H1 (cell line): ENCODE measurements around the gene FAM50A. TPM values are rescaled to one million over a fixed set of nuclear protein-coding genes. Genes with fewer than 3 reads are reported as not detected.

Experiments
- CTCF ChIA-PET: fragments of 300-600 bp; sonication (Branson Sonifier 250); formaldehyde crosslinking; loops from one replicate; lab custom pipeline; 2021; ENCODE audit not compliant: partially characterized antibody; lab: Charles Lee
- POLR2A ChIA-PET: fragments of 300-600 bp; sonication (Branson Sonifier 250); formaldehyde crosslinking; loops from one replicate; lab custom pipeline; 2021; ENCODE audit warnings: inconsistent platforms; ENCODE audit not compliant: partially characterized antibody; lab: Charles Lee
- DNase-seq, 2 experiments: peaks; one replicate each; pipeline versions ENCODE4 v3.0.0 to v3.0.0-alpha.2; 2010 to 2022; ENCODE audit warnings: low spot score in 2 of 2, low read depth in 1 of 2, mixed read lengths in 1 of 2
- FAIRE-seq: peaks from 2 replicates; lab custom pipeline; 2011; peaks lifted over from hg19 to GRCh38; lab: Jason Lieb, UNC
- H2AFZ ChIP-seq: 2 replicates; pipeline ENCODE4 v1.8.1; 2012; ENCODE audit warnings: low read length, inconsistent platforms
- H2AK5ac ChIP-seq: 2 replicates; pipeline ENCODE4 v1.6.1; 2013; ENCODE audit warnings: low read depth, low read length
- H2BK120ac ChIP-seq: replicated peaks from 2 replicates; pipeline ENCODE3; 2013; ENCODE audit warnings: low read depth, low read length, inconsistent platforms
- H2BK12ac ChIP-seq: 2 replicates; pipeline ENCODE4 v1.6.1; 2013; ENCODE audit warnings: low read depth, low read length
- H2BK15ac ChIP-seq: 2 replicates; pipeline ENCODE4 v1.6.1; 2013; ENCODE audit warnings: low read length
- H2BK20ac ChIP-seq: 2 replicates; pipeline ENCODE4 v1.6.1; 2013; ENCODE audit warnings: low read length
- H2BK5ac ChIP-seq: 2 replicates; pipeline ENCODE4 v1.6.1; 2013; ENCODE audit warnings: low read depth, low read length
- H3K14ac ChIP-seq: 2 replicates; pipeline ENCODE4 v1.6.1; 2013; ENCODE audit warnings: inconsistent platforms; ENCODE audit not compliant: insufficient read length
- H3K18ac ChIP-seq: 2 replicates; pipeline ENCODE4 v1.6.1; 2013; ENCODE audit warnings: low read length; ENCODE audit errors: extremely low read depth
- H3K23ac ChIP-seq: 2 replicates; pipeline ENCODE4 v1.6.1; 2013; ENCODE audit warnings: inconsistent platforms; ENCODE audit not compliant: insufficient read length
- H3K23me2 ChIP-seq: 2 replicates; pipeline ENCODE4 v1.6.1; 2013; ENCODE audit warnings: low read depth, low read length
- H3K27ac ChIP-seq: 2 replicates; pipeline ENCODE4 v1.6.1; 2011; ENCODE audit warnings: low read depth, low read length, inconsistent platforms
- H3K27me3 ChIP-seq, 4 experiments: replicated peaks in 1 of 4; 1 replicate in 1 of 4; 2 replicates in 3 of 4; pipeline versions ENCODE4 v1.6.1 to v1.8.1; 2011 to 2013; ENCODE audit warnings: low read length in 3 of 4, mild to moderate bottlenecking in 3 of 4, inconsistent platforms in 2 of 4, mixed read lengths in 2 of 4, moderate library complexity in 1 of 4; ENCODE audit not compliant: control insufficient read depth in 3 of 4, insufficient read depth in 3 of 4; ENCODE audit errors: extremely low read depth in 1 of 4
- H3K36me3 ChIP-seq, 4 experiments: 2 replicates each; pipeline versions ENCODE4 v1.6.1 to v1.8.1; 2011 to 2013; ENCODE audit warnings: mild to moderate bottlenecking in 4 of 4, low read length in 3 of 4, moderate library complexity in 2 of 4, control low read depth in 1 of 4, inconsistent platforms in 1 of 4; ENCODE audit not compliant: insufficient read depth in 4 of 4, control insufficient read depth in 2 of 4
- H3K4ac ChIP-seq: replicated peaks from 2 replicates; pipeline ENCODE3; 2013; ENCODE audit warnings: low read length, low read depth, mixed read lengths, inconsistent platforms; ENCODE audit not compliant: insufficient read length
- H3K4me1 ChIP-seq, 4 experiments: replicated peaks in 1 of 4; 1 replicate in 1 of 4; 2 replicates in 3 of 4; pipeline versions ENCODE4 v1.6.1 to v1.8.1; 2011 to 2013; ENCODE audit warnings: low read length in 3 of 4, inconsistent platforms in 2 of 4, mixed read lengths in 1 of 4; ENCODE audit not compliant: insufficient read depth in 4 of 4, control insufficient read depth in 3 of 4
- H3K4me2 ChIP-seq, 2 experiments: 2 replicates each; pipeline versions ENCODE4 v1.6.1 to v1.8.1; 2011 to 2013; ENCODE audit warnings: low read depth in 2 of 2, low read length in 2 of 2, control low read depth in 1 of 2, inconsistent platforms in 1 of 2, mild to moderate bottlenecking in 1 of 2; ENCODE audit not compliant: insufficient read depth in 1 of 2
- H3K4me3 ChIP-seq, 4 experiments: fragments of 200-600, 300-600 bp in 1 of 4; sonication (generic), shearing (Covaris generic), sonication (Bioruptor Twin) in 1 of 4; 2 replicates each; pipeline versions ENCODE4 v1.5.1 to v1.8.1; 2011 to 2016; ENCODE audit warnings: low read length in 4 of 4, low read depth in 3 of 4, control low read depth in 2 of 4, inconsistent platforms in 2 of 4, mild to moderate bottlenecking in 2 of 4, mixed read lengths in 1 of 4, moderate library complexity in 1 of 4; ENCODE audit not compliant: insufficient read depth in 2 of 4; ENCODE audit errors: extremely low read depth in 1 of 4
- H3K56ac ChIP-seq: replicated peaks from 2 replicates; pipeline ENCODE3; 2013; ENCODE audit warnings: low read depth, mild to moderate bottlenecking, mixed read lengths, low read length, inconsistent platforms; ENCODE audit not compliant: insufficient read length
- H3K79me1 ChIP-seq: 2 replicates; pipeline ENCODE4 v1.6.1; 2013; ENCODE audit warnings: low read depth, low read length, control low read depth
- H3K79me2 ChIP-seq, 2 experiments: 2 replicates each; pipeline versions ENCODE4 v1.6.1 to v1.8.1; 2012 to 2013; ENCODE audit warnings: low read length in 2 of 2, mild to moderate bottlenecking in 2 of 2, inconsistent platforms in 1 of 2; ENCODE audit not compliant: insufficient read depth in 2 of 2, control insufficient read depth in 1 of 2
- H3K9ac ChIP-seq, 4 experiments: replicated peaks in 1 of 4; 1 replicate in 1 of 4; 2 replicates in 3 of 4; pipeline versions ENCODE4 v1.6.1 to v1.8.1; 2011 to 2013; ENCODE audit warnings: low read depth in 3 of 4, low read length in 3 of 4, control low read depth in 2 of 4, mild to moderate bottlenecking in 2 of 4, moderate library complexity in 2 of 4, inconsistent platforms in 1 of 4; ENCODE audit errors: extremely low read depth in 1 of 4
- H3K9me3 ChIP-seq, 2 experiments: 2 replicates each; pipeline versions ENCODE4 v1.6.1 to v1.8.1; 2012 to 2013; ENCODE audit warnings: mild to moderate bottlenecking in 2 of 2, moderate library complexity in 2 of 2, control low read depth in 1 of 2, inconsistent platforms in 1 of 2, low read depth in 1 of 2, low read length in 1 of 2, mixed read lengths in 1 of 2; ENCODE audit not compliant: insufficient read depth in 2 of 2
- H4K20me1 ChIP-seq, 2 experiments: replicated peaks in 1 of 2; 2 replicates each; pipeline versions ENCODE3 to v1.8.1; 2011 to 2013; ENCODE audit warnings: inconsistent platforms in 2 of 2, low read length in 2 of 2, mild to moderate bottlenecking in 1 of 2; ENCODE audit not compliant: insufficient read depth in 2 of 2, control insufficient read depth in 1 of 2
- H4K5ac ChIP-seq: 2 replicates; pipeline ENCODE4 v1.6.1; 2013; ENCODE audit warnings: low read length, low read depth, mixed read lengths, inconsistent platforms; ENCODE audit not compliant: insufficient read length
- H4K8ac ChIP-seq: 2 replicates; pipeline ENCODE4 v1.8.0; 2013; ENCODE audit warnings: mild to moderate bottlenecking, moderate library complexity, low read length, inconsistent platforms; ENCODE audit not compliant: insufficient read depth; ENCODE audit errors: extremely low read depth
- H4K91ac ChIP-seq: replicated peaks from 2 replicates; pipeline ENCODE3; 2013; ENCODE audit warnings: low read length, mixed read lengths, inconsistent platforms; ENCODE audit not compliant: insufficient read length
- BACH1 ChIP-seq: IDR thresholded peaks from 2 replicates; pipeline ENCODE4 v1.6.1; 2012; ENCODE audit warnings: low read length, improper control_type of control experiment
- EZH2 ChIP-seq: fragments of 200-600 bp; sonication (generic); IDR thresholded peaks from 2 replicates; pipeline ENCODE4 v1.7.1; 2012; ENCODE audit warnings: low read depth, mild to moderate bottlenecking, moderate library complexity, low read length, inconsistent platforms; ENCODE audit not compliant: severe bottlenecking
- KDM5A ChIP-seq: fragments of 200-600 bp; IDR thresholded peaks from 2 replicates; pipeline ENCODE4 v1.7.1; 2012; ENCODE audit warnings: mild to moderate bottlenecking, low read length, inconsistent platforms, mixed read lengths
- POLR2A ChIP-seq, 2 experiments: IDR thresholded peaks; 1 replicate in 1 of 2; 2 replicates in 1 of 2; pipeline ENCODE4 v1.6.1; 2011; ENCODE audit warnings: low read depth in 2 of 2, low read length in 2 of 2, mild to moderate bottlenecking in 2 of 2; ENCODE audit errors: control extremely low read depth in 1 of 2
- RFX5 ChIP-seq: IDR thresholded peaks from 2 replicates; pipeline ENCODE4 v1.6.1; 2011; ENCODE audit warnings: low read depth, low read length, improper control_type of control experiment, borderline replicate concordance
- YY1 ChIP-seq: IDR thresholded peaks from 2 replicates; pipeline ENCODE4 v1.6.1; 2011; ENCODE audit warnings: low read depth, mild to moderate bottlenecking, low read length
- WGBS, 2 experiments: shearing (Covaris generic) in 1 of 2; methylation state at CpG; one replicate each; pipeline versions ENCODE4 v1.1.6 to v1.1.7; 2013 to 2015; ENCODE audit warnings: low lambda C conversion rate in 2 of 2, mixed read lengths in 2 of 2, inconsistent platforms in 1 of 2, low coverage in 1 of 2, missing lambda C conversion rate in 1 of 2; ENCODE audit not compliant: insufficient replicate concordance in 2 of 2, insufficient coverage in 1 of 2, insufficient read length in 1 of 2; ENCODE audit errors: extremely low coverage in 1 of 2, missing lambda C conversion rate in 1 of 2; 5-methylcytosine and 5-hydroxymethylcytosine counted together
- polyA plus RNA-seq, 7 experiments: library from polyadenylated mRNA; depleted of rRNA in 3 of 7; stranded (reverse) in 5 of 7; unstranded in 2 of 7; fragments of >200 nt in 5 of 7; fragments of 200-250 nt in 2 of 7; gene quantifications; 1 replicate in 5 of 7; 2 replicates in 1 of 7; 4 replicates in 1 of 7; pipeline versions ENCODE4 v1.2.1 to v1.2.3, GENCODE V29; 2011 to 2013; ENCODE audit warnings: missing spikeins in 2 of 7, mixed read lengths in 2 of 7
- total RNA-seq: library from RNA; stranded (reverse); fragmentation: NEBNext Ultra II Directional; extraction: Animal tissue kit (Norgen Biotek cat#: 25700); gene quantifications from 2 replicates; pipeline ENCODE4 v1.2.1, GENCODE V29; 2021

FAM50A gene
- total and polyA plus RNA-seq, 2 of the 8 experiments (the other 6 are each of a cell fraction or from before 2014, with no cell fraction given): 30.7 to 48.7 TPM

- H3K27me3 ChIP-seq: no peaks in the 10 kb centered on the region
- H3K9me3 ChIP-seq: no peaks in the 10 kb centered on the region
- H3K18ac ChIP-seq: no peak overlapping the region
- H3K23ac ChIP-seq: no peak overlapping the region
- H2BK20ac ChIP-seq: no peak overlapping the region
- no peak overlapping the region for H2BK120ac ChIP-seq
- no peaks in the 10 kb centered on the region for H3K23me2 ChIP-seq
- no peak for DNase-seq
- no peak overlapping the region for H2AFZ ChIP-seq
- H2AK5ac ChIP-seq: no peak overlapping the region
- no peak overlapping the region for H3K4ac ChIP-seq
- no peak overlapping the region for H3K4me2 ChIP-seq
- no peaks in the 10 kb centered on the region for H3K79me1 ChIP-seq
- no peak overlapping the region for H2BK15ac ChIP-seq
- H4K8ac ChIP-seq: no peak overlapping the region
- POLR2A ChIA-PET: interaction anchor here (0.8 to 8.7 kb wide), 2 partner anchors 17 to 444 kb away, joined by 3 to 76 read pairs; partner anchors contain the start of gene RPL10
- H2BK12ac ChIP-seq: no peak overlapping the region
- H4K20me1 ChIP-seq: no peaks in the 10 kb centered on the region
- no peak overlapping the region for H4K5ac ChIP-seq
- H3K36me3 ChIP-seq: peaks cover 0 to 8% (median 0%) of the 10 kb centered on the region in 4 experiments; a peak in 1 of 8 replicates
- no peak overlapping the region for H3K27ac ChIP-seq
- WGBS, 2 experiments: 100% methylated on average over 7 of the region's 7 CpGs; no CpG with 5 or more reads in 1 of the 2 experiments
- peaks cover 0 to 2% (median 0%) of the 10 kb centered on the region in 4 experiments; a peak in 1 of 7 replicates for H3K4me1 ChIP-seq
- H3K4me3 ChIP-seq: no peak overlapping the region
- H3K14ac ChIP-seq: no peak overlapping the region
- CTCF ChIA-PET: no interaction called here
- no peaks in the 10 kb centered on the region for H3K79me2 ChIP-seq
- FAIRE-seq: no peak
- no peak overlapping the region for H3K9ac ChIP-seq
- H4K91ac ChIP-seq: no peak overlapping the region
- H3K56ac ChIP-seq: no peak overlapping the region
- no peak overlapping the region for H2BK5ac ChIP-seq
- TF ChIP-seq POLR2A (IDR thresholded peaks at IDR 0.05; ENCODE audit: control extremely low read depth in 1 of 2, low read depth in 2 of 2, low read length in 2 of 2) (no peak), EZH2 (no peak), BACH1 (no peak), YY1 (no peak), RFX5 (no peak), KDM5A (no peak)
Observed at GRCh38 chrX:154417157-154417556, 26.8 kb upstream of the FAM50A start.
